H1 (cell line): ENCODE data around the gene RBM26. TPM values are rescaled to one million over a fixed set of nuclear protein-coding genes. Genes with fewer than 3 reads are reported as not detected.

Source experiments
- CTCF ChIA-PET: fragments of 300-600 bp; sonication (Branson Sonifier 250); formaldehyde crosslinking; loops from one replicate; lab custom pipeline; 2021; ENCODE audit not compliant: partially characterized antibody; lab: Charles Lee
- POLR2A ChIA-PET: fragments of 300-600 bp; sonication (Branson Sonifier 250); formaldehyde crosslinking; loops from one replicate; lab custom pipeline; 2021; ENCODE audit warnings: inconsistent platforms; ENCODE audit not compliant: partially characterized antibody; lab: Charles Lee
- DNase-seq, 2 experiments: peaks; one replicate each; pipeline versions ENCODE4 v3.0.0 to v3.0.0-alpha.2; 2010 to 2022; ENCODE audit warnings: low spot score in 2 of 2, low read depth in 1 of 2, mixed read lengths in 1 of 2
- FAIRE-seq: peaks from 2 replicates; lab custom pipeline; 2011; peaks lifted over from hg19 to GRCh38; lab: Jason Lieb, UNC
- H2AFZ ChIP-seq: 2 replicates; pipeline ENCODE4 v1.8.1; 2012; ENCODE audit warnings: low read length, inconsistent platforms
- H2AK5ac ChIP-seq: 2 replicates; pipeline ENCODE4 v1.6.1; 2013; ENCODE audit warnings: low read depth, low read length
- H2BK120ac ChIP-seq: replicated peaks from 2 replicates; pipeline ENCODE3; 2013; ENCODE audit warnings: low read depth, low read length, inconsistent platforms
- H2BK12ac ChIP-seq: 2 replicates; pipeline ENCODE4 v1.6.1; 2013; ENCODE audit warnings: low read depth, low read length
- H2BK15ac ChIP-seq: 2 replicates; pipeline ENCODE4 v1.6.1; 2013; ENCODE audit warnings: low read length
- H2BK20ac ChIP-seq: 2 replicates; pipeline ENCODE4 v1.6.1; 2013; ENCODE audit warnings: low read length
- H2BK5ac ChIP-seq: 2 replicates; pipeline ENCODE4 v1.6.1; 2013; ENCODE audit warnings: low read depth, low read length
- H3K14ac ChIP-seq: 2 replicates; pipeline ENCODE4 v1.6.1; 2013; ENCODE audit warnings: inconsistent platforms; ENCODE audit not compliant: insufficient read length
- H3K18ac ChIP-seq: 2 replicates; pipeline ENCODE4 v1.6.1; 2013; ENCODE audit warnings: low read length; ENCODE audit errors: extremely low read depth
- H3K23ac ChIP-seq: 2 replicates; pipeline ENCODE4 v1.6.1; 2013; ENCODE audit warnings: inconsistent platforms; ENCODE audit not compliant: insufficient read length
- H3K23me2 ChIP-seq: 2 replicates; pipeline ENCODE4 v1.6.1; 2013; ENCODE audit warnings: low read depth, low read length
- H3K27ac ChIP-seq: 2 replicates; pipeline ENCODE4 v1.6.1; 2011; ENCODE audit warnings: low read depth, low read length, inconsistent platforms
- H3K27me3 ChIP-seq, 4 experiments: replicated peaks in 1 of 4; 1 replicate in 1 of 4; 2 replicates in 3 of 4; pipeline versions ENCODE4 v1.6.1 to v1.8.1; 2011 to 2013; ENCODE audit warnings: low read length in 3 of 4, mild to moderate bottlenecking in 3 of 4, inconsistent platforms in 2 of 4, mixed read lengths in 2 of 4, moderate library complexity in 1 of 4; ENCODE audit not compliant: control insufficient read depth in 3 of 4, insufficient read depth in 3 of 4; ENCODE audit errors: extremely low read depth in 1 of 4
- H3K36me3 ChIP-seq, 4 experiments: 2 replicates each; pipeline versions ENCODE4 v1.6.1 to v1.8.1; 2011 to 2013; ENCODE audit warnings: mild to moderate bottlenecking in 4 of 4, low read length in 3 of 4, moderate library complexity in 2 of 4, control low read depth in 1 of 4, inconsistent platforms in 1 of 4; ENCODE audit not compliant: insufficient read depth in 4 of 4, control insufficient read depth in 2 of 4
- H3K4ac ChIP-seq: replicated peaks from 2 replicates; pipeline ENCODE3; 2013; ENCODE audit warnings: low read length, low read depth, mixed read lengths, inconsistent platforms; ENCODE audit not compliant: insufficient read length
- H3K4me1 ChIP-seq, 4 experiments: replicated peaks in 1 of 4; 1 replicate in 1 of 4; 2 replicates in 3 of 4; pipeline versions ENCODE4 v1.6.1 to v1.8.1; 2011 to 2013; ENCODE audit warnings: low read length in 3 of 4, inconsistent platforms in 2 of 4, mixed read lengths in 1 of 4; ENCODE audit not compliant: insufficient read depth in 4 of 4, control insufficient read depth in 3 of 4
- H3K4me2 ChIP-seq, 2 experiments: 2 replicates each; pipeline versions ENCODE4 v1.6.1 to v1.8.1; 2011 to 2013; ENCODE audit warnings: low read depth in 2 of 2, low read length in 2 of 2, control low read depth in 1 of 2, inconsistent platforms in 1 of 2, mild to moderate bottlenecking in 1 of 2; ENCODE audit not compliant: insufficient read depth in 1 of 2
- H3K4me3 ChIP-seq, 4 experiments: fragments of 200-600, 300-600 bp in 1 of 4; sonication (generic), shearing (Covaris generic), sonication (Bioruptor Twin) in 1 of 4; 2 replicates each; pipeline versions ENCODE4 v1.5.1 to v1.8.1; 2011 to 2016; ENCODE audit warnings: low read length in 4 of 4, low read depth in 3 of 4, control low read depth in 2 of 4, inconsistent platforms in 2 of 4, mild to moderate bottlenecking in 2 of 4, mixed read lengths in 1 of 4, moderate library complexity in 1 of 4; ENCODE audit not compliant: insufficient read depth in 2 of 4; ENCODE audit errors: extremely low read depth in 1 of 4
- H3K56ac ChIP-seq: replicated peaks from 2 replicates; pipeline ENCODE3; 2013; ENCODE audit warnings: low read depth, mild to moderate bottlenecking, mixed read lengths, low read length, inconsistent platforms; ENCODE audit not compliant: insufficient read length
- H3K79me1 ChIP-seq: 2 replicates; pipeline ENCODE4 v1.6.1; 2013; ENCODE audit warnings: low read depth, low read length, control low read depth
- H3K79me2 ChIP-seq, 2 experiments: 2 replicates each; pipeline versions ENCODE4 v1.6.1 to v1.8.1; 2012 to 2013; ENCODE audit warnings: low read length in 2 of 2, mild to moderate bottlenecking in 2 of 2, inconsistent platforms in 1 of 2; ENCODE audit not compliant: insufficient read depth in 2 of 2, control insufficient read depth in 1 of 2
- H3K9ac ChIP-seq, 4 experiments: replicated peaks in 1 of 4; 1 replicate in 1 of 4; 2 replicates in 3 of 4; pipeline versions ENCODE4 v1.6.1 to v1.8.1; 2011 to 2013; ENCODE audit warnings: low read depth in 3 of 4, low read length in 3 of 4, control low read depth in 2 of 4, mild to moderate bottlenecking in 2 of 4, moderate library complexity in 2 of 4, inconsistent platforms in 1 of 4; ENCODE audit errors: extremely low read depth in 1 of 4
- H3K9me3 ChIP-seq, 2 experiments: 2 replicates each; pipeline versions ENCODE4 v1.6.1 to v1.8.1; 2012 to 2013; ENCODE audit warnings: mild to moderate bottlenecking in 2 of 2, moderate library complexity in 2 of 2, control low read depth in 1 of 2, inconsistent platforms in 1 of 2, low read depth in 1 of 2, low read length in 1 of 2, mixed read lengths in 1 of 2; ENCODE audit not compliant: insufficient read depth in 2 of 2
- H4K20me1 ChIP-seq, 2 experiments: replicated peaks in 1 of 2; 2 replicates each; pipeline versions ENCODE3 to v1.8.1; 2011 to 2013; ENCODE audit warnings: inconsistent platforms in 2 of 2, low read length in 2 of 2, mild to moderate bottlenecking in 1 of 2; ENCODE audit not compliant: insufficient read depth in 2 of 2, control insufficient read depth in 1 of 2
- H4K5ac ChIP-seq: 2 replicates; pipeline ENCODE4 v1.6.1; 2013; ENCODE audit warnings: low read length, low read depth, mixed read lengths, inconsistent platforms; ENCODE audit not compliant: insufficient read length
- H4K8ac ChIP-seq: 2 replicates; pipeline ENCODE4 v1.8.0; 2013; ENCODE audit warnings: mild to moderate bottlenecking, moderate library complexity, low read length, inconsistent platforms; ENCODE audit not compliant: insufficient read depth; ENCODE audit errors: extremely low read depth
- H4K91ac ChIP-seq: replicated peaks from 2 replicates; pipeline ENCODE3; 2013; ENCODE audit warnings: low read length, mixed read lengths, inconsistent platforms; ENCODE audit not compliant: insufficient read length
- ASH2L ChIP-seq: fragments of 200-600, 300-600 bp; sonication (generic); IDR thresholded peaks from one replicate; pipeline ENCODE4 v1.7.1; 2017; ENCODE audit warnings: low read length
- CREB1 ChIP-seq: IDR thresholded peaks from 2 replicates; pipeline ENCODE4 v1.6.1; 2012; ENCODE audit warnings: inconsistent platforms
- EGR1 ChIP-seq: IDR thresholded peaks from 2 replicates; pipeline ENCODE4 v1.6.1; 2011; ENCODE audit warnings: low read depth, low read length, borderline replicate concordance
- EP300 ChIP-seq, 2 experiments: IDR thresholded peaks; 1 replicate in 1 of 2; 2 replicates in 1 of 2; pipeline ENCODE4 v1.6.1; 2011 to 2012; ENCODE audit warnings: low read depth in 2 of 2, low read length in 2 of 2, mild to moderate bottlenecking in 2 of 2, borderline replicate concordance in 1 of 2, inconsistent platforms in 1 of 2, moderate library complexity in 1 of 2
- JUND ChIP-seq: IDR thresholded peaks from 2 replicates; pipeline ENCODE4 v1.6.1; 2011; ENCODE audit warnings: mild to moderate bottlenecking, improper control_type of control experiment, low read length
- PHF8 ChIP-seq: fragments of 200-600 bp; sonication (generic); conservative IDR thresholded peaks from 2 replicates; pipeline ENCODE4 v1.7.1; 2012; ENCODE audit warnings: low read depth, mild to moderate bottlenecking, inconsistent platforms, low read length, moderate library complexity
- RBBP5 ChIP-seq: IDR thresholded peaks from 2 replicates; pipeline ENCODE4 v1.7.1; 2012; ENCODE audit warnings: low read depth, mild to moderate bottlenecking, inconsistent platforms, low read length, moderate library complexity, borderline replicate concordance
- YY1 ChIP-seq: IDR thresholded peaks from 2 replicates; pipeline ENCODE4 v1.6.1; 2011; ENCODE audit warnings: low read depth, mild to moderate bottlenecking, low read length
- WGBS, 2 experiments: shearing (Covaris generic) in 1 of 2; methylation state at CpG; one replicate each; pipeline versions ENCODE4 v1.1.6 to v1.1.7; 2013 to 2015; ENCODE audit warnings: low lambda C conversion rate in 2 of 2, mixed read lengths in 2 of 2, inconsistent platforms in 1 of 2, low coverage in 1 of 2, missing lambda C conversion rate in 1 of 2; ENCODE audit not compliant: insufficient replicate concordance in 2 of 2, insufficient coverage in 1 of 2, insufficient read length in 1 of 2; ENCODE audit errors: extremely low coverage in 1 of 2, missing lambda C conversion rate in 1 of 2; 5-methylcytosine and 5-hydroxymethylcytosine counted together
- polyA plus RNA-seq, 7 experiments: library from polyadenylated mRNA; depleted of rRNA in 3 of 7; stranded (reverse) in 5 of 7; unstranded in 2 of 7; fragments of >200 nt in 5 of 7; fragments of 200-250 nt in 2 of 7; gene quantifications; 1 replicate in 5 of 7; 2 replicates in 1 of 7; 4 replicates in 1 of 7; pipeline versions ENCODE4 v1.2.1 to v1.2.3, GENCODE V29; 2011 to 2013; ENCODE audit warnings: missing spikeins in 2 of 7, mixed read lengths in 2 of 7
- total RNA-seq: library from RNA; stranded (reverse); fragmentation: NEBNext Ultra II Directional; extraction: Animal tissue kit (Norgen Biotek cat#: 25700); gene quantifications from 2 replicates; pipeline ENCODE4 v1.2.1, GENCODE V29; 2021

RBM26 gene
- total and polyA plus RNA-seq, 2 of the 8 experiments (the other 6 are each of a cell fraction or from before 2014, with no cell fraction given), result 20.3 to 65.5 TPM

GRCh38 chr13:79336966-79337365, 69.1 kb downstream of the RBM26 start:
- no peaks in the 10 kb centered on the region for H3K79me1 ChIP-seq
- H4K20me1 ChIP-seq, result no peaks in the 10 kb centered on the region
- no peak for FAIRE-seq
- ChIA-PET CTCF (no interaction called here), POLR2A (no interaction called here)
- no peak overlapping the region for H2BK120ac ChIP-seq
- no peak overlapping the region for H2BK5ac ChIP-seq
- no peak overlapping the region for H2BK15ac ChIP-seq
- no peak overlapping the region for H2BK12ac ChIP-seq
- H3K27ac ChIP-seq, result no peak overlapping the region
- no peaks in the 10 kb centered on the region for H3K9me3 ChIP-seq
- no peak overlapping the region for H4K91ac ChIP-seq
- no peak overlapping the region for H2AFZ ChIP-seq
- H2AK5ac ChIP-seq, result no peak overlapping the region
- no peak overlapping the region for H3K9ac ChIP-seq
- H3K4me2 ChIP-seq, result no peak overlapping the region
- DNase-seq, result no peak
- no peak overlapping the region for H3K14ac ChIP-seq
- H3K23me2 ChIP-seq, result no peaks in the 10 kb centered on the region
- WGBS, 2 experiments, result 90% methylated on average over 12 of the region's 12 CpGs; no CpG with 5 or more reads in 1 of the 2 experiments
- no peak overlapping the region for H2BK20ac ChIP-seq
- H3K4me3 ChIP-seq, result no peak overlapping the region
- no peak overlapping the region for H3K4ac ChIP-seq
- no peak overlapping the region for H4K8ac ChIP-seq
- peaks cover 6 to 78% (median 44%) of the 10 kb centered on the region in 4 experiments; a peak in 7 of 8 replicates for H3K36me3 ChIP-seq
- no peaks in the 10 kb centered on the region for H3K4me1 ChIP-seq
- H3K23ac ChIP-seq, result no peak overlapping the region
- H3K18ac ChIP-seq, result no peak overlapping the region
- H4K5ac ChIP-seq, result no peak overlapping the region
- no peaks in the 10 kb centered on the region for H3K27me3 ChIP-seq
- H3K79me2 ChIP-seq, result no peaks in the 10 kb centered on the region
- H3K56ac ChIP-seq, result no peak overlapping the region
- TF ChIP-seq ASH2L, result no peak
- TF ChIP-seq PHF8, result no peak
- TF ChIP-seq EGR1, result no peak
- TF ChIP-seq CREB1, result no peak
- no peak for TF ChIP-seq EP300 (IDR thresholded peaks at IDR 0.05; ENCODE audit: borderline replicate concordance in 1 of 2, low read depth in 2 of 2, low read length in 2 of 2)
- TF ChIP-seq YY1, result no peak
- no peak for TF ChIP-seq RBBP5
- no peak for TF ChIP-seq JUND
